ENCODE data around the gene ENPP1. TPM values are rescaled to one million over a fixed set of nuclear protein-coding genes. Genes with fewer than 3 reads are reported as not detected.

The ENPP1 gene
- total and polyA plus RNA-seq, 8 donors = 1.6 to 2.5 (median 2.0) TPM

GRCh38 chr6:131890091-131890490 lies 82.3 kb downstream of the ENPP1 start:
- ATAC-seq (no peak), DNase-seq (no peak)
- intact Hi-C loops (cut with DNase I) = no loop called here

DNA sequence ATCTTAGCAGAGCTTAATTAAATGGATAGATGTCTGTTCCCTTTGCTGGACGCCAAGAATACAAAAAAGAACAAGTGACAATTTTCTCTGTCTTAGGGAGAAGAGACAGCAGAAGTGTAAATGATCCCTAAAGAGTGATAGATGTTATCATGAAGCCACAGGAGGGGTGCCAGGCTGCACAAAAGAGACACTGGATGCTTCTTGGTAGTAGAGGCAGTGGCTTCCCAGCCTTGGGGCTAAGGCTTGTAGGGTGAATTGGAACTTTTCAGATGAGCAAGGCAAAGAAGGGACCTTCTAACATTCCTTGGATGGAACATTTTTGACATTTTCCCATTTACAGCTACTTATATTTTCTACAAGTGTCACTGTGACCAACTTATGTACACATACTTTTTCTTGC lies 85.4 kb downstream of the ENPP1 start:
- no peak overlapping the region for H3K4me3 ChIP-seq
- ATAC-seq = no peak
- peaks cover 0 to 3% of the 10 kb centered on the region in 2 donors for H3K9me3 ChIP-seq
- no peaks in the 10 kb centered on the region for H3K4me1 ChIP-seq
- no peaks in the 10 kb centered on the region for H3K36me3 ChIP-seq
- intact Hi-C loops (cut with DNase I) = no loop called here
- H3K27ac ChIP-seq = no peak overlapping the region
- no peaks in the 10 kb centered on the region for H3K27me3 ChIP-seq
- no peak for DNase-seq
- TF ChIP-seq CTCF (IDR thresholded peaks at IDR 0.05) = no peak

More at GRCh38 chr6:131890091-131890490, 82.3 kb downstream of the ENPP1 start:
- Histone ChIP-seq H3K27ac (no peak overlapping the region), H3K4me3 (no peak overlapping the region), H3K36me3 (no peaks in the 10 kb centered on the region), H3K27me3 (no peaks in the 10 kb centered on the region), H3K9me3 (no peaks in the 10 kb centered on the region), H3K4me1 (no peaks in the 10 kb centered on the region)
- TF ChIP-seq CTCF (IDR thresholded peaks at IDR 0.05) = no peak

- Histone ChIP-seq H3K9me3 (peaks cover 0 to 5% of the 10 kb centered on the region in 2 donors), H3K4me3 (no peak overlapping the region), H3K27ac (no peak overlapping the region), H3K4me1 (no peaks in the 10 kb centered on the region), H3K36me3 (no peaks in the 10 kb centered on the region), H3K27me3 (no peaks in the 10 kb centered on the region)
- intact Hi-C loops (cut with DNase I) = no loop called here
- no peak for TF ChIP-seq CTCF (IDR thresholded peaks at IDR 0.05)
- ATAC-seq (peak; percentile 35), DNase-seq (no peak)
These were observed 86.9 kb downstream of the ENPP1 start for GRCh38 chr6:131894493-131895424.

GRCh38 chr6:131897050-131897435 lies 89.2 kb downstream of the ENPP1 start:
- no peaks in the 10 kb centered on the region for H3K4me1 ChIP-seq
- no peak for DNase-seq
- intact Hi-C loops (cut with DNase I) = no loop called here
- TF ChIP-seq CTCF (IDR thresholded peaks at IDR 0.05) = no peak
- H3K27me3 ChIP-seq = no peaks in the 10 kb centered on the region
- peaks cover 0 to 5% of the 10 kb centered on the region in 2 donors for H3K9me3 ChIP-seq
- no peak overlapping the region for H3K4me3 ChIP-seq
- H3K27ac ChIP-seq = no peak overlapping the region
- no peaks in the 10 kb centered on the region for H3K36me3 ChIP-seq
- ATAC-seq = no peak

- no peaks in the 10 kb centered on the region for H3K36me3 ChIP-seq
- peaks cover 0 to 5% of the 10 kb centered on the region in 2 donors for H3K9me3 ChIP-seq
- no peak overlapping the region for H3K4me3 ChIP-seq
- no peaks in the 10 kb centered on the region for H3K4me1 ChIP-seq
- no peaks in the 10 kb centered on the region for H3K27me3 ChIP-seq
- no peak for TF ChIP-seq CTCF (IDR thresholded peaks at IDR 0.05)
- DNase-seq (no peak), ATAC-seq (no peak)
- intact Hi-C loops (cut with DNase I) = no loop called here
- no peak overlapping the region for H3K27ac ChIP-seq
These were observed 89.8 kb downstream of the ENPP1 start for GRCh38 chr6:131897621-131898020.
